Keratinocyte (primary cell): ENCODE measurements around the gene CREM. TPM values are rescaled to one million over a fixed set of nuclear protein-coding genes. Genes with fewer than 3 reads are reported as not detected.

Experiments used
- DNase-seq: peaks from one replicate; pipeline ENCODE4 v3.0.0-alpha.2; 2011; ENCODE audit warnings: low read depth, missing footprints, low spot score
- FAIRE-seq: peaks from 2 replicates; lab custom pipeline; 2011; peaks lifted over from hg19 to GRCh38; lab: Jason Lieb, UNC
- H2AFZ ChIP-seq: 2 replicates; pipeline ENCODE4 v1.6.0; 2012; ENCODE audit warnings: low read length, control low read depth, inconsistent platforms; ENCODE audit not compliant: control insufficient read depth
- H3K27ac ChIP-seq: 2 replicates; pipeline ENCODE4 v1.5.1; 2011; ENCODE audit warnings: low read length; ENCODE audit not compliant: control insufficient read depth, insufficient read depth
- H3K27me3 ChIP-seq: 3 replicates; pipeline ENCODE4 v1.6.0; 2011; ENCODE audit warnings: low read length; ENCODE audit not compliant: control insufficient read depth, insufficient read depth; ENCODE audit errors: extremely low read depth
- H3K36me3 ChIP-seq, 2 experiments: 2 replicates in 1 of 2; 3 replicates in 1 of 2; pipeline ENCODE4 v1.5.1; 2011; ENCODE audit warnings: low read length in 2 of 2, mild to moderate bottlenecking in 1 of 2; ENCODE audit not compliant: control insufficient read depth in 2 of 2, insufficient read depth in 2 of 2; ENCODE audit errors: extremely low read depth in 1 of 2
- H3K4me1 ChIP-seq: 3 replicates; pipeline ENCODE4 v1.5.1; 2011; ENCODE audit warnings: low read length; ENCODE audit not compliant: control insufficient read depth, insufficient read depth; ENCODE audit errors: extremely low read depth
- H3K4me2 ChIP-seq: 3 replicates; pipeline ENCODE4 v1.6.0; 2011; ENCODE audit warnings: low read depth, low read length; ENCODE audit not compliant: control insufficient read depth, insufficient read depth; ENCODE audit errors: extremely low read depth
- H3K4me3 ChIP-seq, 3 experiments: fragments of 200-600 bp in 1 of 3; sonication (generic) in 1 of 3; 2 replicates in 2 of 3; 3 replicates in 1 of 3; pipeline ENCODE4 v1.5.1; 2011 to 2016; ENCODE audit warnings: low read length in 3 of 3, mild to moderate bottlenecking in 3 of 3, control low read depth in 2 of 3, inconsistent platforms in 1 of 3, low read depth in 1 of 3, mixed read lengths in 1 of 3, mixed run types in 1 of 3, moderate library complexity in 1 of 3; ENCODE audit not compliant: control insufficient read depth in 2 of 3, insufficient read depth in 2 of 3; ENCODE audit errors: extremely low read depth in 1 of 3
- H3K79me2 ChIP-seq: 2 replicates; pipeline ENCODE4 v1.6.0; 2012; ENCODE audit warnings: low read length; ENCODE audit not compliant: control insufficient read depth, insufficient read depth
- H3K9ac ChIP-seq: 3 replicates; pipeline ENCODE4 v1.6.0; 2011; ENCODE audit warnings: low read length; ENCODE audit not compliant: control insufficient read depth, insufficient read depth; ENCODE audit errors: extremely low read depth
- H3K9me1 ChIP-seq: 3 replicates; pipeline ENCODE4 v1.6.0; 2011; ENCODE audit warnings: low read length; ENCODE audit not compliant: control insufficient read depth, insufficient read depth; ENCODE audit errors: extremely low read depth
- H3K9me3 ChIP-seq: 2 replicates; pipeline ENCODE4 v1.5.1; 2012; ENCODE audit warnings: low read depth, low read length; ENCODE audit not compliant: control insufficient read depth
- H4K20me1 ChIP-seq: 3 replicates; pipeline ENCODE4 v1.6.0; 2011; ENCODE audit warnings: low read length; ENCODE audit not compliant: control insufficient read depth, insufficient read depth; ENCODE audit errors: extremely low read depth
- CTCF ChIP-seq, 3 experiments: IDR thresholded peaks in 1 of 3; conservative IDR thresholded peaks in 1 of 3; optimal IDR thresholded peaks in 1 of 3; 2 replicates in 2 of 3; 3 replicates in 1 of 3; pipeline versions ENCODE3 to v1.5.1; 2011; ENCODE audit warnings: low read length in 3 of 3, mild to moderate bottlenecking in 3 of 3, moderate library complexity in 2 of 3, control low read depth in 1 of 3, inconsistent platforms in 1 of 3; ENCODE audit not compliant: insufficient read depth in 2 of 3; ENCODE audit errors: extremely low read depth in 1 of 3
- EZH2 ChIP-seq: IDR thresholded peaks from one replicate; pipeline ENCODE4 v1.6.1; 2012; ENCODE audit warnings: inconsistent platforms, mild to moderate bottlenecking, low read length, moderate library complexity
- dilution Hi-C: fragments of 300-500 bp; cut with MboI; formaldehyde crosslinking; loops from one replicate; pipeline ENCODE4 v1.7.0; 2020; ENCODE audit warnings: low sequenced_read_pairs; ENCODE audit not compliant: extremely low pct_ligation_motif_present
- polyA plus RNA-seq, 5 experiments: library from polyadenylated mRNA; depleted of rRNA in 3 of 5; stranded (reverse) in 3 of 5; stranded (forward) in 1 of 5; unstranded in 1 of 5; fragments of >200 nt; gene quantifications; 1 replicate in 1 of 5; 2 replicates in 3 of 5; 3 replicates in 1 of 5; pipeline versions ENCODE4 v1.2.1 to v1.2.3, GENCODE V29; 2011 to 2012; ENCODE audit warnings: missing spikeins in 2 of 5, low read depth in 1 of 5, low replicate concordance in 1 of 5

CREM gene
- polyA plus RNA-seq, 1 donor (not counting 4 experiments of a cell fraction or from before 2014, with no cell fraction given), result 23.3 TPM

GRCh38 chr10:35208949-35209613, 82.4 kb downstream of the CREM start:
- no peak overlapping the region for H3K9ac ChIP-seq
- H3K4me2 ChIP-seq, result no peak overlapping the region
- H3K9me1 ChIP-seq, result no peaks in the 10 kb centered on the region
- H2AFZ ChIP-seq, result no peak overlapping the region
- H3K79me2 ChIP-seq, result no peaks in the 10 kb centered on the region
- H3K27me3 ChIP-seq, result no peaks in the 10 kb centered on the region
- no peaks in the 10 kb centered on the region for H4K20me1 ChIP-seq
- no peak for FAIRE-seq
- no peak overlapping the region for H3K4me3 ChIP-seq
- DNase-seq, result no peak
- no peaks in the 10 kb centered on the region for H3K36me3 ChIP-seq
- no peaks in the 10 kb centered on the region for H3K9me3 ChIP-seq
- no peak for TF ChIP-seq CTCF (optimal IDR thresholded peaks at IDR 0.05 in 1 of 3, IDR thresholded peaks at IDR 0.05 in 1 of 3, conservative IDR thresholded peaks at IDR 0.05 in 1 of 3; ENCODE audit: extremely low read depth in 1 of 3, insufficient read depth in 2 of 3, low read length in 3 of 3)
- TF ChIP-seq EZH2, result no peak
- H3K4me1 ChIP-seq, result no peaks in the 10 kb centered on the region
- dilution Hi-C loops, result no loop called here
- no peak overlapping the region for H3K27ac ChIP-seq

DNA sequence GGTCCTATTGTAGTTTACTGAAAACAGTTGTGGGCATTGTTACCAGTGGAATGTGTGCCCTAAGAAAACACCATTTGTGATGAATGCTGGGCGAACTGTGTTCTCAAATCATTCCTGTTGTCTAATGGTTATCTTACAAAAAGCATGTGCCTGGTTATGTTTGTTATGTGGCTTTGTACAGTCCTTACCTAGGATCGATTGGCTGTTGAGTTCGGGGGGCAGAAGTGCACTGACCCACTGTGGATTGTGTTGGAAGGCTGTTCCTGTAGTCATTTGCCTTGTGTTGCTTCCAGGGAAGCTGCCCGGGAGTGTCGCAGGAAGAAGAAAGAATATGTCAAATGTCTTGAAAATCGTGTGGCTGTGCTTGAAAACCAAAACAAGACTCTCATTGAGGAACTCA, 84.3 kb downstream of the CREM start:
- Histone ChIP-seq H3K4me3 (no peak overlapping the region), H3K36me3 (no peaks in the 10 kb centered on the region), H3K79me2 (no peaks in the 10 kb centered on the region), H3K27me3 (no peaks in the 10 kb centered on the region), H3K27ac (no peak overlapping the region), H3K9ac (no peak overlapping the region), H3K9me1 (no peaks in the 10 kb centered on the region), H2AFZ (no peak overlapping the region), H3K4me1 (no peaks in the 10 kb centered on the region), H4K20me1 (no peaks in the 10 kb centered on the region), H3K4me2 (no peak overlapping the region), H3K9me3 (no peaks in the 10 kb centered on the region)
- FAIRE-seq (no peak), DNase-seq (no peak)
- TF ChIP-seq CTCF (optimal IDR thresholded peaks at IDR 0.05 in 1 of 3, IDR thresholded peaks at IDR 0.05 in 1 of 3, conservative IDR thresholded peaks at IDR 0.05 in 1 of 3; ENCODE audit: extremely low read depth in 1 of 3, insufficient read depth in 2 of 3, low read length in 3 of 3) (no peak), EZH2 (no peak)
- dilution Hi-C loops, result no loop called here
